CD4-positive, alpha-beta T cell treated with Interleukin-12 subunit alpha and Interleukin-12 subunit beta, for 1 hour (primary cell): ENCODE measurements around the gene TMEM86A.

Source experiments
- DNase-seq: peaks from one replicate; pipeline ENCODE4 v3.0.0-alpha.2; 2020

TMEM86A gene

GRCh38 chr11:18700872-18701271, 2.3 kb downstream of the TMEM86A start:
- no peak for DNase-seq

DNA sequence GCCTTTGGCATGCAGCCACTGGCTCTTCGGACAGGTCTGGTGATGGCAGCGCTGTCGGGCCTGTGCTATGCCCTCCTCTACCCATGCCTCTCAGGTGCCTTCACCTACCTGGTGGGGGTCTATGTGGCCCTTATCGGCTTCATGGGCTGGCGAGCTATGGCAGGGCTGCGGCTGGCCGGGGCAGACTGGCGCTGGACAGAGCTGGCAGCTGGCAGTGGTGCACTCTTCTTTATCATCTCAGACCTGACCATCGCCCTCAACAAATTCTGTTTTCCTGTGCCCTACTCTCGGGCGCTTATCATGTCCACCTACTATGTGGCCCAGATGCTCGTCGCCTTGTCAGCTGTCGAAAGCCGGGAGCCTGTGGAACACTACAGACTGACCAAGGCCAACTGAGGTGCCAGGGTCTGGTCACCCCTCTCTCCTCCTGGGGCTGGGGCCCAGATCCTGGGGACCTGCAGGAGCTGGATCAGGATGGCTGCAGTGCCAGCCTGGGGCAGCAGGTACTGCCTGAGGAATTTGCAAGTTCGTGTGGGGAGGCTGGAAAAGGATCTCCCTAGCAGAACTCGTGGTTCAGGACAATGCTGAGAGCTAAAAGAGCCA, 3.1 kb downstream of the TMEM86A start:
- no peak for DNase-seq

- no peak for DNase-seq
Observed at GRCh38 chr11:18703001-18703763, 4.6 kb downstream of the TMEM86A start.

DNA sequence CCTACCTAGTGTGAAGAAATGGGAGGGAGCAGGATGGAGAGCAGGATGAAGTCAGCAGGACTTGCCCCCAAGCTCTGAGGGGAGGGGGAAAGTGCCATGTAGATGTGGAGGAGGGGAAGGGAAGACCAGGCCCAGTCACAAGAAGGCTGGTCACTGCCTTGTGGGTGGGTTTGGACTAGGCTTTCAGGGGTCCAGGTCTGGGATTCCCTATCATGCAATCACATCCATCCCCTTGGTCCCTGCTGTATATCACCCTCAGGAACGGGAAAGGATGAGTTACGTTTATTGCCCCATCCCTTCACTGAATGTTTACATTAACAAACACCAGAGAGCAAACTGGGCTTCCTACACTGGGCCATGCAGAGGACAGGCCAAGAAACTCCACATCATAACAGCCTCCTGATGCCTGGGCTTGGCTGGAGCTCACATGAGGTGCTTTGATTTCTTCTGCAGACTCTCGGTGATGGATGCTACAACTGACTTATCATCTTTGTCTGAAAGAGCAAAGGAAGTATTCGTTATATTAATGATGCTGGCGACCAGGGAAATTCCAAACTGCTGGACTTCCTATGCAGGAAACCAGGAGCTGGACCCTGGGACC, 5.6 kb downstream of the TMEM86A start:
- no peak for DNase-seq

DNA sequence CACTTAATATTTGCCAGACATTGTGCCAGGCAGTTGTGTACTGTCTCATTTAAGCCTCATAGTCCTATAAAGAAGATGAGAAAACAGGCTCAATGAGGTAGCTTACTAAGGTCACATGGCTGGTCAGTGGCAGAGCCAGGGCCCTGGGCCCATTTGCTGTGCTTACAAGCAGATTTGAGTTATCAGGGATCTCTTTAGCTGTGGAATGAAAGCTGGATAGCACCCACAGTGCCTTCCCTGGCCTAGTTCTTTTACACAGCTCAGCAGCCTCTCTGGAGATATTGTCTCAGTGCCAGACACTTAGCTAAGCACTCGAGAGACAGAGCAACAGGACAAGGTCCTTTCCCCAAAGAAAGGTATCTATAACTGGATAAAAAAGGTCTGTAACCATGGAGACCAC, 6.1 kb downstream of the TMEM86A start:
- no peak for DNase-seq

GRCh38 chr11:18705651-18706281, 7.2 kb downstream of the TMEM86A start:
- peak; percentile 36 for DNase-seq

DNA sequence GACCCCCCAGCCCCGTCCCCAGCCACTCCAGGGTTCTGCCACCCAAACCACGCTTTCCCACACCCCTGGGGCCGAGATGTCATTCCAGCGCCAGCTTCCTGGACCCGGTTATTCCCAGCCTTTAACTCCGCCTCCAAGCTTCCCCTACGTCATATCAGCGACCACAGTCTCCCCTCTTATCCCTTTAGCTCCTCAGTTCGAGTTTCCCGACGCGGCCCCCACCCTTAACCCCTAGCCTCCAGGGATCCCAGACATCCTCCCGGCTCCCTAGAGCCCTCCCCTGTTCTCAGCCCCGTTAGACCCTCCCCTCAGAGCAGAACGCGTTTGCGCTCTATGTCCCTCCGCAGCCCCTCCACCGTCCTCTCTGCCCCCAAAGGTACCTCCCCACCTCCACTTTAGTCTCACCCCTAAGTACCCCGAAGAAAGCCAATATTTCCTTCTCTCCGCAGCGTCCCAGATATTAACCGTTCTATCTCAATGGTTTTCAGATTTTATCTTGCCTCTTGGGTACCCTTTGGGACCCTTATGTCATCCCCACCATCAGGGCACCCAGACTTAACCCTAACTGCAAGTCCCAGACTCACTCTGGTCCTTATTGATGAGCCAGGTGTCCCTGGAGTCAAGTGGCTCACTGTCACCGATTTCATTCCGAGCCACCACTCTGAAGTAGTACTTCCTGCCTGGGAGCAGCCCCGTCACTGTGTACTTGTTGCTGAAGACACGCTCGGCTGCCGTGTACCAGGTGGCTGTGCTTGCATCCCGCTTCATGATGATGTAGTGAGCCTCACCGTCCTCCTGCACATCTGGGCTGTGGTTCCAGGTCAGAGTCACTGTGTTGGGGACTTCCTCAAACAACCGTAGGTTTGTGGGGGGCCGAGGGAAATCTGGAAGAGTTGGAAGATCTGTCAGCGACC, 8.0 kb downstream of the TMEM86A start:
- peak; percentile 72 for DNase-seq

- DNase-seq = no peak
Observed at GRCh38 chr11:18707811-18708340, 9.3 kb downstream of the TMEM86A start.

DNA sequence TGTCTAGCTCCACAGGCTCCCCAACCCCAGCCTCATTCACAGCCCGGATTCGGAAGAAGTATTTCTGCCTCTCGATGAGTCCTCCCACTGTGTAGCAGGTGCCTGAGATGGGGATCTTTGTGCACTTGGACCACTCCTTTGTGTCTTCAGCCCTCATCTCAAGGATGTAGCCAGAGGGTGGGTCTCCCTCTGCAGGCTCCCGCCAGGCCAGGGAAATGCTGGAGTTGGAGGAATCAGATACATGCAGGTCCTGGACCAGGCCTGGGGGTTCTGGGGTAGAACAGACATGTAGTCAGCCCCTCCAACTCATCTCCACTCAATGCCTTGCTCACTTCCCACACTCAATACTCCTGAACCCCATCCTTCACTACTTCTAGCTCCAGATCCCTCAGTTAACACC, 10.8 kb downstream of the TMEM86A start:
- no peak for DNase-seq

DNA sequence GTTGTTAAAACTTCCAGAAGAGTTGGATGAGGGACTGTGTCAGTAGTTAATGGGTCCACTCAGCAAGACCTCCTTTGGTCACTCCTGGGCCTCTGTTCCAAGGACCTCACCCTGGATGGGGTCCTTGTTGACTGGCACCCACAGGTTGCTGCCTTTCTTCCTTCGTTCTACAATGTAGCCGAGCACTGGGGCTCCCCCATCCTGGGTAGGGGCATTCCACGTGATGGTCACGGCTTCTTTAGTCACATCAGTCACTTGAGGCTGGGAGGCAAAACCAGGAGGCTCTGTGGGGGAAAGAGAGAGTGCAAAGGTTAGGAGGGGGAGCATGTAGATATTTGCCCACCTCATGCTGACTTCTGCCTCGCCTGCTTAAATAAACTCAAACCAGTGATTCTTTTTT, 12.0 kb downstream of the TMEM86A start:
- DNase-seq = no peak

- DNase-seq = no peak
Observed at GRCh38 chr11:18713646-18714442, 15.3 kb downstream of the TMEM86A start.

DNA sequence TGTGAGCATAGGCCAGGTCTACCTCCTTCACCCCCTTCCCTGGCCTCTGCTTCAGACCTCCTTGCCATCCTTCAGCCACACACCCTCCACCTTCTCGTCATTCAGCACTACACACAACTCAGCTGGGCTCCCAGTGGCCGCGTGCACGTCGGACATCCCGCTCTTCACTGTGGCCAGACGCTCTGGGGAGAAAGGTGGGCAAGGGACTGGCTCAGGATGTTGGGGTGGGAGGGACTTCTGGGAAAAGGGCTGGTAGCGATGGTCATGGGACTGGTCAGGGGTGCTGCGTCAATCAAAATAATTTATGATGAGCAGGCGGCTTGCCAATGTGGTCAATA, 15.8 kb downstream of the TMEM86A start:
- no peak for DNase-seq

DNA sequence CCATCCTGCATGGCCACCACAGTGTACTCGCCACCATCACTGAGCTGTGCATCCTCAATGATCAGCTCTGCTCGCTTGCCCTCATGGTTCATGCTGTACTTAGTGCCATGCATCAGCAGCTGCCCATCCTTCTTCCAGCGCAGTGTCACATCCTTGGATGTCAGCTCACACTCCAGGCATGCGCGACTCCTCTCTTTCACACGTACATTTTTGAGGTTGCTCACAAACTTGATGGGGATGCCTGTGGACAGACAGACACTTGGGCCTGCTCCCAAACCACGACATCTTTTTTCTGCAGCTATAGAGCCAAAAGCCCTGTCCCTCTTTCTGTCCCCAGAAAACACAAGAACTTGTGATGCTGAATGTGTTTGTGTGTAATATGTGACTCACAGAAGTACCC, 16.9 kb downstream of the TMEM86A start:
- DNase-seq = no peak

DNA sequence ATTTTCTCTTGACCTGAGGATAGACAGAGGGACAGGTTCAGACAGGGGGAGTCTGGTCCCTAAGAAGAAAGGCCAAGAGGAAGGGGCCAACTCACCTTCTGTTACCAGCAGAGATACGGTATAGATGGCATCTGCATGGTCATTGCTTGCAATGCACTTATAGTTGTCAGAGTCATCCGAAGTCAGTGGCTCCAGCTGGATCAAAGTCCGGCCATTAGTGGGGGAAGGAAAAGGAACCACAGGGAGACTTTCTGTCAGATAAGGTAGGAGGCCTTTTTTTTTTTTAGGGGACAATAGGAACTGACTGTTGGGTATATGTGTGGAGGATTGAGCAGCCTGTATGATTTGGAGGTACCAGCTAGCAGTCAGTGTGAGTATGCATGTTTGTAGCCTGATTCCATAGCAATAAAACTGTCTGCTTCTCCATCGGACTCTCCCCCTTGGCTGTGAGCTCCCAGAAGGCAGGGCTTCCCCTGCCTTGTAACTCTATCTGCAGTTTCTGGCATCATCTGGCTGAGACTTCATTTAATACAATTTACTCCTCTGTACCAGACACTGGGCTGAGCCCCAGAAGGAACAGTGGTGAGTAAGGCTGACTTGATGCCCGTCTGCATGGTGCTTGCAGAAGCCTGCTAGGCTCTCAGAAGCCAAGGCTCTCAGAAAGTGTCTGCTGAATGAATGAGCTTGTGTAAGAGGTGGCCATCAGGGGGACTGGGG, 21.7 kb downstream of the TMEM86A start:
- DNase-seq = no peak

DNA sequence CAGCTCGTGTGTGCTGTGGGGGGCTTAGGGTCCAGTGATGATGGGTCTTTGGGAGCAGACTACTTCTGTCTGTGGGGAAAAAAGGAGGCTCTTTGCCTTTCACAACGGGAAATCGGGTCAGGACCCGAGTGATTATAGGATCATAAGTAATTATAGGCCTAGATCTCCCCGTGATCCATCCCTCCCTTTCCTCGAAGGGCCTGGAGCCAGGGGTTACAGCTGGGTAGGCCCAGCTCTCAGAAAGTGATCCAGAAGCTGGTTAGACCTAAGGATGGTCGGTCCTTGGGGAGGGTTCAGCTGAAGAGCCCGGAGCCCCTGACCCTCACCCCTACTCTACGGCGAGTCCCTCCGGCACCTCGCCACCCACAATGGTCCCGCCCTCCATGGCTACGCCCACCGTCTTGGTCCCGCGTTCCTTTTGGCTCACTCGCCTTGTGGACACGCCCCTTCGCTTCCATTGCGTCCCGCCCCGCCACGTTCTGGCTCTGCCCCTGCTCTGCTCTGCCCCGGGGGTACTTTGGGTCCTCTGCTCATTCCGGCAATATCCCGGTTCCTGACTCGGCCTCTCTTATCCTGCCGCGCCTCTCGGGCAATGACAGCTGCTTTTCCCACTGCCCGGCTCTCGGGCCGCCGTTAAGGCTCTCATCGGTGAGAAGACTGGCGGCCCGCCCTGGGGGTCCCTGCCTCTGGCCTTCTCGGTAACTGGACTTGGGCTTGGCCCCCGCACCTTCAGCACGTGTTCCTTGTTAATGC, 22.4 kb downstream of the TMEM86A start:
- DNase-seq = peak; percentile 87

DNA sequence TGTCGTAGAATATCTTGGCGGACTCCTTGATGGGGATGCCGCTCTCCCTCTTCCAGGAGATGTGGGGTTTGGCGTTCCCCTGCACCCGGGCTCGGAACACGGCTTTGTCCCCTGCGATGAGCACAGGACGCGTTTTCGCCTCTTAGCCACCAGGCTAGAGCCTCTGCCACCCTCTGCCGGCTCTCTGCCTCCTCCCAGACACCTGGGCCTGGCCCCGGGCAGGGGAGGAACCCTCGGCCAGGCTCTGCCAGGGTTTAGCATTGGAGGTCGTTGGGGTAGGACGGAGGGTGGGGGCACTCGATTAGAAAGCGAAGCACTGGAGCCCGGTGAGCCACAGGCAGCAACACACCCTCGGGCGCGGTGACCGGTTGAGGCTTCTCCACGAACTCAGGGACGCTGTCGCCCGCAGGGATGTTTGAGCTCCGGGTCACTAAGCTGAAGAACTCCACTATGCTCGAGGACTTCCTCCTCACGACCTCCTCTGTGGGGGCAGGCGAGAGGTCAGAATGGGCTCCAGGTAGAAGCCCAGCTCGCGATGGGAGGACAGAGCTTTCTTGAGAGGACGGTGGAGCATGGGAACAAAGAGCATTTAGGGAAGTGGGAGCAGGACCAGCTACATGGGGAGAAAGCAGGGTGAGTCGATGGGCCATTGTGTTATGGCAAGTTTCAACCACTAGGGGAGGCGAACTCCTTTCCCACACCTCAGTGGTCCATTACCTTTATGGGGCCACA, 23.1 kb downstream of the TMEM86A start:
- DNase-seq = peak; percentile 68

DNA sequence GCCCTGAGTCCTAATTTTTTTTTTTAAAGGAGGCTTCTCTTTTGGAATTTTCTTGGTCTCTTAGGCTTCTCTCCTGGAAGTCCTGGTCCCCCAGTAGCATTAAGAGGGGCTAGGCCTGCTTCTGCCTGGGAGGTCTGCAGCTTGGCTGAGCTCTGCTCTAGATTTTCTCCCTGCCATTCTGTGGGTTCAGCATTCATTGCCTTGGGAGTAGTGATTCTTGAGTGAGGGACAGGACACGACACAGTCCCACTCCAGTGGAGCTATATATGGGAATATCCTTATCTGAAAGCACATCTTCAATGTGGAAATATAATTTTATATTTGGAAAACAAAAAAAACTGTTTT, 23.7 kb downstream of the TMEM86A start:
- DNase-seq = no peak

- no peak for DNase-seq
Observed at GRCh38 chr11:18723991-18724390, 25.4 kb downstream of the TMEM86A start.

- DNase-seq = no peak
Observed at GRCh38 chr11:18726040-18726439, 27.5 kb downstream of the TMEM86A start, which contains the start of gene IGSF22. Gene IGSF22, minus strand, starts transcription at chr11:18726188. Its CDS starts 1,952 bp downstream, at chr11:18724236.
